GM18499 (cell line): Measurements from ENCODE around the gene COL4A1.

Experiments used
- ATAC-seq: cut with Tn5 transposase; IDR thresholded peaks from one replicate; pipeline ENCODE4 v1.9.1; 2021; ENCODE audit warnings: moderate number of reproducible peaks; ENCODE audit not compliant: insufficient read depth, unreplicated experiment

The COL4A1 gene

GRCh38 chr13:110298505-110299282, 8.3 kb downstream of the COL4A1 start:
- ATAC-seq, result no peak

GRCh38 chr13:110297766-110298504, 9.0 kb downstream of the COL4A1 start:
- no peak for ATAC-seq

DNA sequence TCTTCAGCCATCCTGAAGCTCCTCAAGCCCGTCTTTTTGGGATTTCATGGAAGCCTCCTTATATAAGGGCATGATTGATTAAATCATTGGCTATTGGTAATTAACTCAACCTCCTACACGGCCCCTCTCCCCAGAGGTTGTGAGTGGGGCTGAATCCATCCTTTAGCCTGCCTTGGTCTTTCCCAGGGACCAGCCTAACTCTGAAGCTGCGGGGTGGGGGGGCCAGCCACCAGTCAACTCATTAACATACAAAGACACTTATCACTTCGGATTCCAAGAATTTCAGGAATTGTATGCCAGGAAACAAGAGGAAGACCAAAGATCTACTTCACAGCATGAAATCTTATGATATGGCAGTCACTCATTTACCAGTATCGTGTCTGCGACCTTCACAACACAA, 9.9 kb downstream of the COL4A1 start:
- no peak for ATAC-seq

DNA sequence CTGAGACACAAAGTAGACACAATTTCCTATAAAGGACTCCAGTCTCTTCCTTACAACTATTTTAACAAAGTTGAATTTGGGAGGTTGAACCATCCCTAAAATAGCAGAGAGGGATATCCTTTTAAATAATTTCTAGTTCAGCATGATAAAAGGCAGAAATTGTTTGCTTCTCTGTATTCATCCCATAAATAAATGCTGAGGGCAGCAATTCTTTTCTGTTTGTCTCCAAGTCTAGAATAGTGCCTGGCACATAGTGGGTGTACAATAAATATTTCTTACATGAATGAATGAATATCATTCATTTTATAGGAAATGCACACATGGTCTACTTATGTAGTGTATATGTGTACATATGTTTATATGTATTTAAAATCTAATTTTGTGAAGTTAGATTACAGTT, 12.3 kb downstream of the COL4A1 start:
- no peak for ATAC-seq

GRCh38 chr13:110294146-110294545, 12.8 kb downstream of the COL4A1 start:
- no peak for ATAC-seq

GRCh38 chr13:110293649-110294048, 13.3 kb downstream of the COL4A1 start:
- no peak for ATAC-seq

GRCh38 chr13:110293037-110293436, 13.9 kb downstream of the COL4A1 start:
- ATAC-seq, result no peak

GRCh38 chr13:110291286-110291685, 15.7 kb downstream of the COL4A1 start:
- ATAC-seq, result no peak

GRCh38 chr13:110290826-110291225, 16.1 kb downstream of the COL4A1 start:
- ATAC-seq, result no peak

GRCh38 chr13:110290153-110290552, 16.8 kb downstream of the COL4A1 start:
- no peak for ATAC-seq

DNA sequence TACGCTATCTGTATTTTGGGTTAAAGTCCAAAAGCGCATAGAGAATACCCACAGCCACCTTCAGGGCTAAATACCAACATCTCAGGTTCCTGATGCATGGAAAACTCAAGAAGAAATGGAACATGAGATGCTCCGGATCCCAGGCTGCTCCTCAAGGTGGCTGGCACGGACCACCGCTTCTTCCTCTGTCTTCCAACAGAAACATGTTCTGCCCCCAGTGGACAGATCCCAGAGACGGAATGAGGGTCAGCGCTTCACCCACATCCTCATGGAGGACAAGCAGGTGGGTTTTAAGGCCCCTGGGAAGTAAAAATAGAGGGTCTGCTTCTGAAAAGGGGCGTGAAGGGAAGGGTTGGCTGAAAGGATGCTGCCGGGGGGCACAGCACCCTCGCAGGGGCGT, 17.3 kb downstream of the COL4A1 start:
- ATAC-seq, result no peak

DNA sequence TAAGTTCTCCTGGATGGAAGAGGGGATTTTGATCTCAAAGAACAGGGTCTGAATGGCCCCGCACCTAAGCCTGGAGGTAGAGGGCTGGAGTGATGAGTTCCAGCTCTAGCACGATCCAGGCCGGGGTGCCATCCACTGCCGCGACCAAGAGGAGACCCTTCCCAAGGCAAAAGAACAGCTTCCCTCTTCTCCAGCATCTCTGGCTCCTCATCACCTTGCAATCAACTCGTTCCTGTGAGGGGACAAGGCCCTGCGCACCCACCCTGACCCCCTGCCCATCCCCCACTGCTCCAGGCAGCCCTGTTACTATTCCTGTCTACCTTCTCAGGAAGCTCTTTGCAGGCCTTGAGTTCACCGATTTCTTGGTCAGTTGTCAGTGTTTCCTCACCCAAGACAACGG, 17.8 kb downstream of the COL4A1 start:
- no peak for ATAC-seq

GRCh38 chr13:110286833-110287819, 19.8 kb downstream of the COL4A1 start:
- no peak for ATAC-seq

- ATAC-seq, result no peak
These were observed 20.7 kb downstream of the COL4A1 start for GRCh38 chr13:110285991-110286832.

GRCh38 chr13:110284779-110285484, 22.0 kb downstream of the COL4A1 start:
- ATAC-seq, result no peak

GRCh38 chr13:110283736-110284517, 23.0 kb downstream of the COL4A1 start:
- no peak for ATAC-seq

GRCh38 chr13:110282316-110282841, 24.6 kb downstream of the COL4A1 start:
- no peak for ATAC-seq

GRCh38 chr13:110281736-110282135, 25.2 kb downstream of the COL4A1 start:
- ATAC-seq, result no peak
